ENCODE results near the gene PXK.

Gene PXK

DNA sequence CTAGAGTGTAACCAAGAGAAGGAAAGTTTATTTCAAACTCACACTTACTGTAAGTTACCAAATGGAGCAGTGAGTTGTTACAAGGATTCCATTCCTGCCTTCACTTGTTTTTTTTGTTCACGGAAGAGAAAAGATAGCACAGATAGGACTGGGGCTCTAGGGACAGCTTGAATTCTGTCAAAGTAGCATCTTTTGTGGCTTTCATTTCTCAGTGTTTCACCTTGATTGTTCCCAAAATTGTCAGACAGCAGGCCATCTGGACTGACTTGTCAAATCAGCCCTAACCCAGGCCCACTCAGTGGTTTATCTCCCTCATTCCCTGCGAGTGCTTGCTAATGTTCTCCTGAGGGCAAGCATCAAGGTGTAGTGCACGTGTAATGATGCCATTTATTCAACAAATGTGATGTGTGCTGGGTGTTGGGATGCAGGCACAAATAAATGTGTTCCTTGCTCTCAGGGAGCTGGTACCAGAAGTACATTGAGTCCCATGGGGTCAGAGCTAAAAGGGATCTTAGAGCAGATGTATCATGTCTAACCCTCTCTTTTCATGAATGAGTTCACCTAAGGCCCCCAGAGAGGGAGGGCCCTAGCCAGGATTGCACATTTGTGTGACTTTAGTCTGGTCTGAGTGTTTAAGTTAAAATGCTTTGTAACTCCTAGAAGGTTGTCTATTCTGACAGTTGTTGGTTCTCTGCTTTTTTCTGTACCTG is 51.8 kb downstream of the PXK start:
- no peak for DNase-seq

- DNase-seq, result no peak
These were observed 54.1 kb downstream of the PXK start for GRCh38 chr3:58386626-58387365.

DNA sequence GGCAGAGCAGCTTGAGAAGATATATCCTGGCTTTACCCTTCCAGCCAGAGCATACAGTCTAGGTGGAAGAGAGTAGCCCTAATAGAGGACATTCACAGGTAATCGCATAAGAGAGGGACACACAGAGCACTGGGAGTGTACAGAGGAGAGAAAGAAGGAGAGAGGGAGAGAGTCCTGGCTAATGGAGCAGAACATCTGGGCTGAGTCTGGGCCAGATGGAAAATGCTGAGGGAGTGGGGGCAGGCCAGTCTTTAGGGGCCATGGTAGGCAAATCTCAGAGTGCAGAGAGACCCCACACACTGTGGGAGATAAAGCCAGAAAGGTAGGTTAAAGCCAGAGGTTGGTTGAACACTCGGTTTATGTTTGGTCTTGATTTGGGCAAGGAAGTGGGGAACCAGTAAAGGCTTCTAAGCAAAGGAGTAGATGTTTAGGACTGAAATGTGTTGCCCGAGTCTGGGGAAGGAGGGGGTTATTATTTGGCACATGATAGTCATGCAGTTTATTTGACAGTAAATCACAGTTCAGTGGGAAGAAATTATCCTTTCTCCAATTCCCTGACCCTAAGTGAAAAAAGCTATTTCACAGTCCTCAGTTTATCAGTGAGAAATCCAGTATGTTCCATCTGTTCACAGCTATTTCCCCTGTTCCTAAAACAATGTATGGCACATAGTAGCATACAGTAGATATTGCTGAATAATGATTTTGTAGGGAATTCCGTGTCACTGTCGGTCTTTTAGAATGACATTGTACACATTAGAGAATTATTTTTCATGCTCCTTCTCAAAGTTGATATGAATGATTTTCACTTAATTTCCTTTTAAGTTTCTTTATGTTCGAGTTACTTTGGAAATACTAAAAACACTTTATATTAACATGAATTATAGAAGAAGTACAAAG is 55.2 kb downstream of the PXK start:
- DNase-seq, result no peak

GRCh38 chr3:58388550-58389091 is 55.9 kb downstream of the PXK start:
- DNase-seq, result no peak

GRCh38 chr3:58391156-58391865 is 58.6 kb downstream of the PXK start:
- DNase-seq, result no peak

GRCh38 chr3:58392181-58392580 is 59.5 kb downstream of the PXK start:
- DNase-seq, result no peak

DNA sequence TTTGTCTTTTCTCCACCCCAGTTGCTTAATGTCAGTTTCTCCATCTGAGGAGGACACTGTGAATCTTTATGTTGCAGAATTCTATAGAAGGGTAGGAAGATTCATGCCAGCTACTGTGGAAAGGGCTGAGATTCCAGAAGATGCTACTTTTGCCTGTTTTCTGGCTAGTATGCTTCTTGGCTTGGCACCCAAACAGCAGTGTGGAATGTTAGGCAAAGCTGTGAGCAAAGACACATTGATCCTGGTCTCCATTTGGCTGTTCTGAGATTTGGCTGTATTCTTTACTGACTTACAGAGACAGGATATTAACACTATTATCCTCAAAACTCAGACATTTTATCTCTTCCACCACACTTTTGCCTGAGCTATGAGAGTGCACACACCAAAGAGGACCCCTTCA is 61.6 kb downstream of the PXK start:
- DNase-seq, result no peak

DNA sequence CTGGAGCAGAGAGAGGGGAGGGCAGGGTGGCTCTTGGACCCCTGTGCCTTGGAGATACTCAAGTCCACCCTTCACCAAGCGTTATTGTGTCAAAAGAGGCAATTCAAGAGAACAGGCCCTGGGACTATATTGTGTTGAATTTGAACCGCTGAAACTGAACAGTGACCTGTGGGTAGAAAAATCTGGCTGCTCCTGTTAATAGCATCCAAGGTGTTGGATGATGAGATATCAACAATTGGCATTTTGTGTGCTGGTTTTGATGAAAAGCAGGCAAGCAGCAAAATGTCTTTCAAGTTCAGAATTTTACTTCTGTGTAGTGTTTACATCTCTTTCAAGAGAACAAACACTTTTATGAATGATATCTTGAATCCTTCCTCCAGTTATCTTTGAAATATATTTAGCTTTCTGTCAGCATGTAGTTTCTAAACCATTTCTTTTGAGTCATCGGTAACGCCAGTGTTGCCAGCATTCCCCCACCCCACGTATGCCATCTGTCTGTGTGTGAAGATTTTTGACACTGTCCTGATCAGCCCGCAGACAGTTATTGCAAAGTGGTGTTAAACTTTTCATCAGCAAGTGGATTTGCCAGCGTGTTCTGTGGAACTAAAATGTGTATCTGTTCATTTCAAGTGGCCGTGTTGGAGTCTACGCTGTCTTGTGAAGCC is 66.1 kb downstream of the PXK start:
- DNase-seq, result no peak

- DNase-seq, result no peak
These were observed 70.9 kb downstream of the PXK start for GRCh38 chr3:58403513-58404109.

GRCh38 chr3:58404396-58404795 is 71.7 kb downstream of the PXK start:
- no peak for DNase-seq

DNA sequence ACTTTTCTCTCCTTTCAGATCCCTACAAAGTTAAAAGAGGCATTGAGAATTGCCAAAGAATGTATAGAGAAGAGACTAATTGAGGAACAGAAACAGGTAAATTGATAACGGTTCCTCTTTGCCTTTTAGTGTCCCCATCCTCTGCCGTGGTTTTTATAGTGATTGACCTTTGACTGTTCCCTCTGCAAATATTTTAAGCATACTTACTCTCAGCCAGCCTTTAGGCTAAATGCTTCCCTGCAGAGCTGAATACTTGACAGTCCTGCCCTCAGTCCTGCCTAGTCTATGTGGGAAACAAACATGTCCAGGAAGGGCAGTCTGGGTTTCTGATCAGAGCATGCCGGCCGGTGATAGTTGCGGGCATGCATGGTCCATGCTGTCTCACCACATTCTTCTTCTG is 76.2 kb downstream of the PXK start:
- DNase-seq, result no peak

GRCh38 chr3:58409663-58410062 is 77.0 kb downstream of the PXK start:
- DNase-seq, result no peak

DNA sequence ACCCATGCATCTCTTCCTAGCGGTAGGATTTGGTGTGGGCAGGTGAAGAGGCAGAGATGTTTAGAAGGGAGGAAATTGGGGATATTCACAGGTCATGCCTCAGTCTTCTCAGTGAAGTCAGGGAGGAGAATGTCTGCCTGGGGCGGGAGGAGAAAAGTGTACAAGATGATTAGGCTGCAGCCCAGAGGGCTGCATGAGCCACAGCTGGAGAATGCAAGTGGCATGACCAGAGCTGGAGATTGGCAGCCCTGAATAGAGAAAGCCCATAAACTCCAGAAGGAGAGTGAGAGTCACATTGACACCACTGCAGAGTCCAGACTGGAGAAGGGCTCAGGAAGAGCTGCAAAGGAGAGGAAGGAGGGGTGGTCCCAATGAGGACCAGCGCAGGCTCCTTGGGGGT is 78.3 kb downstream of the PXK start:
- DNase-seq, result no peak

DNA sequence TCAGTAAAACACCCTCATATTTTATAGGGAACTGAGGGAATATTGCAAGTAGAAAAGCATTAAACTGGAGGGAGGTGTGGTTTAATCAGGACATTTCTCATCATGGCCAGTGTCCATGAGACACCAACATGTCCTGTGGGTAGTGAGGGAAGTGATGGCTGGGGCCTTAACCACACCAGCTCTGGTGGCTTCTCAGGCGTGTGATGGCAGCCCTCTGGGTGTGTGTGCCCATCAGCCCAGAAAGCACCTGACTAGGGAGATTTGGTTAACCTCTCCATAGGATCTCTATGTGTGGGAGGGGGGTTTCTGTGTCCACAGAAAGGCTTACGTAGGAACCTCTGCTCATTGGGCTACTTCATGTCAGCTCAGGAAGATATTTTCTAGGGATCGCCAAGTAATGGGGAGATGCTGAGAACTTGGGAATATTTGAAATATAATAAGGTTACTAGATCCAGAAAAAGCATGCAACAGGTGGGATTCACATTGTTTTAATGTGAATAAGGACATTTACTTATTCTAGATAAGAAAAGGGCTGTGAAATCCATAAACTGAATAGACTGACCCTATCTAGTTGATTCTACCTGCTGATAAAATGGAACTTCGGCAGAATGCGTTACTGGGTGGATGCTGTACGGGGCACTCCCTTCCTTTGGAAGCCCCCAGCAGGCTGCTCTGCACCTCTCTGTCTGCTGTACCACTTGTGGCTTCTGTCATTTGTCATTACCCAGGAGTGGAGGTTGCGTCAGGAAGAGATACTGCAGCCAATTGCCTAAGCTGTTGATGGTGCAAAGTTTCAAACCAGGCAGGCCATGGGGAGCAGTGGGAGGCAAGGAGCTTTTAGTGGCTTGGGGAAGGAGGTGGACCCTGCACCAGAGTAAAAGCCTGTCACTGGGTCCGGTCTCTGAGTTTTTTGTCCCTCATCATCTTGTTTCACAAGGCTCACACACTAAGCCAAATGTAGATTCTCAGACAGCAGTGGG is 79.4 kb downstream of the PXK start:
- DNase-seq, result no peak

GRCh38 chr3:58414538-58415197 is 82.0 kb downstream of the PXK start:
- DNase-seq, result peak; percentile 67

GRCh38 chr3:58416191-58416590 is 83.5 kb downstream of the PXK start:
- DNase-seq, result no peak

GRCh38 chr3:58417075-58417474 is 84.4 kb downstream of the PXK start:
- no peak for DNase-seq

DNA sequence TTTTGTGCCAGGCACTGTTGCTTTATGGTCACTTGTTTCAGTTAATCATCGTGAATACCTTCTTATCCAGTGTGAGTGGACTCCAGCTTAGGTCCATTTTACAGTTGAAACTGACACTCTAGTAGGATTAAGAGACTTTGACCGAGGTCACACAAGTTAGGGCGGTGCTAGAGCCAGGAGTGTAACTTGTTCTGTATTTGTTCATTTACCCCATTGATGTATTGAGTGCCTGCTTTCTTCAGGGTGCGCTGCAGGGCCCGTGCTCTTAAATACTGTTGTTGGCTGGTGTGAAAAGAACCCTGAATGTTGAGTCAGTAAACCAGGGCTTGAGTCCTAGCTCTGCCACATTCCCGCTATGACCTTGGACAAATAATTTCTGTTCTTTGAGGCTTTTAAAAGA is 85.5 kb downstream of the PXK start:
- no peak for DNase-seq

DNA sequence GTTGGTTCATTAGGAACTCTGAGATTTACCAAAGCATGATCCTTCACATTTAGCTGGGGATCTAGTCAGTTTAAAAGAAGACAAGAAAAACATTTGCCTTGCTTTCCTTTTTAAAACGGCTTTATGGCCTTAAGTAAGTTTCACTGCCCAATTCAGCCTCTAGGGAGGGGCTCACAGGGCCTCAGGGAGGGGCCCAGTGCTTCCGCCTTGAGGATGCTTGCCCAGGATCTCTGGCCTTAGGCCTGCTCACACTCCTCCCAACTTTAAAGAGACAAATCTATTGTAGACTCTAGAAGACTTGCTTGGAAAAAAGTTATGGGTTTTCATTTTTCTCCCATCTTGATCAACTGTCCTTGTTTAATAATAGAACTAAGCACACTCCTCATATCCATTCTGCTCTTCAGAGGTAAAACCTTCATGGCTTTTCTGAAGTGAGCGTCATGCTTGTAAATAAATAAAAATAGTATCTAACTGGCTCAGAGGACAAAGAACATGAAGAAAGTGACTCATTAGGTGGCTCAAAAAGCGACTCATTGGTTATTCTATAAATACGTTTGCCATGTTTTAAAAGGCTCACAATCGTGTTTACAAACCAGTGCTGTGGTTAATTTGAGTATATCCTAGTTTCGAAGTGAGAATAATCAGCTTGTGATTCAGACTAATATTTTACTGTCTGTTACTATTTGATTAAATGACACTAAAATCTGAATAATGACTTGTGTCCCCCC is 87.3 kb downstream of the PXK start:
- no peak for DNase-seq

Measured in CD4-positive, alpha-beta T cell treated with Interleukin-12 subunit alpha and Interleukin-12 subunit beta, for 1 hour (primary cell).